ENCODE measurements around the gene HLX. TPM values are rescaled to one million over a fixed set of nuclear protein-coding genes. Genes with fewer than 3 reads are reported as not detected.

Gene HLX
- total and polyA plus RNA-seq, 10 donors, result 6.9 to 36.1 (median 16.3) TPM

- no peak for DNase-seq
Observed at GRCh38 chr1:220888417-220888986, 9.3 kb downstream of the HLX start.

GRCh38 chr1:220889333-220889732, 10.1 kb downstream of the HLX start:
- Histone ChIP-seq H3K4me3 (no peak overlapping the region), H3K27ac (no peak overlapping the region), H3K4me1 (peaks cover 0 to 65% (median 35%) of the 10 kb centered on the region in 6 donors), H3K36me3 (peaks cover 3 to 27% (median 16%) of the 10 kb centered on the region in 6 donors), H3K9me3 (peaks cover 0 to 2% (median 0%) of the 10 kb centered on the region in 8 donors), H3K27me3 (replicated peaks in 1 of 7) (peaks cover 0 to 86% (median 54%) of the 10 kb centered on the region in 7 donors)
- intact Hi-C loops (cut with DNase I; ENCODE audit: low total_unique reads), result no loop called here
- no peak for TF ChIP-seq POLR2A (IDR thresholded peaks at IDR 0.05)
- TF ChIP-seq CTCF (IDR thresholded peaks at IDR 0.05 in 8 of 11, conservative IDR thresholded peaks at IDR 0.05 in 3 of 11), result no peak
- TF ChIP-seq POLR2AphosphoS5 (IDR thresholded peaks at IDR 0.05), result no peak
- DNase-seq, result no peak
- 42 to 68% (median 54%) methylated on average over 2 of the region's 2 CpGs for WGBS, 5 donors

More at GRCh38 chr1:220888417-220888986, 9.3 kb downstream of the HLX start:
- intact Hi-C loops (cut with DNase I; ENCODE audit: low total_unique reads), result no loop called here
- Histone ChIP-seq H3K36me3 (peaks cover 8 to 36% (median 24%) of the 10 kb centered on the region in 6 donors), H3K27ac (no peak overlapping the region), H3K9me3 (no peaks in the 10 kb centered on the region), H3K27me3 (replicated peaks in 1 of 7) (peaks cover 0 to 78% (median 46%) of the 10 kb centered on the region in 7 donors), H3K4me1 (peaks cover 0 to 62% (median 27%) of the 10 kb centered on the region in 6 donors), H3K4me3 (no peak overlapping the region)
- TF ChIP-seq POLR2A (IDR thresholded peaks at IDR 0.05) (no peak), CTCF (IDR thresholded peaks at IDR 0.05 in 8 of 11, conservative IDR thresholded peaks at IDR 0.05 in 3 of 11) (no peak), POLR2AphosphoS5 (IDR thresholded peaks at IDR 0.05) (no peak)
- 63 to 84% (median 74%) methylated on average over 14 of the region's 14 CpGs for WGBS, 5 donors

- peaks cover 0 to 22% (median 11%) of the 10 kb centered on the region in 6 donors for H3K36me3 ChIP-seq
- no peak overlapping the region for H3K27ac ChIP-seq
- H3K4me3 ChIP-seq, result no peak overlapping the region
- H3K27me3 ChIP-seq (replicated peaks in 1 of 7), result peaks cover 0 to 91% (median 55%) of the 10 kb centered on the region in 7 donors
- 84 to 89% (median 88%) methylated on average over 15 of the region's 15 CpGs for WGBS, 5 donors
- DNase-seq, result no peak
- intact Hi-C loops (cut with DNase I; ENCODE audit: low total_unique reads), result no loop called here
- peaks cover 0 to 6% (median 0%) of the 10 kb centered on the region in 8 donors for H3K9me3 ChIP-seq
- peaks cover 0 to 63% (median 36%) of the 10 kb centered on the region in 6 donors for H3K4me1 ChIP-seq
- no peak for TF ChIP-seq POLR2AphosphoS5 (IDR thresholded peaks at IDR 0.05)
- TF ChIP-seq POLR2A (IDR thresholded peaks at IDR 0.05), result no peak
- TF ChIP-seq CTCF (IDR thresholded peaks at IDR 0.05 in 8 of 11, conservative IDR thresholded peaks at IDR 0.05 in 3 of 11), result no peak
Observed at GRCh38 chr1:220889848-220890287, 10.6 kb downstream of the HLX start.

GRCh38 chr1:220890602-220891001, 11.4 kb downstream of the HLX start:
- no peak for TF ChIP-seq POLR2A (IDR thresholded peaks at IDR 0.05)
- no peak for TF ChIP-seq POLR2AphosphoS5 (IDR thresholded peaks at IDR 0.05)
- TF ChIP-seq CTCF (IDR thresholded peaks at IDR 0.05 in 8 of 11, conservative IDR thresholded peaks at IDR 0.05 in 3 of 11), result no peak
- 53 to 84% (median 72%) methylated on average over 1 of the region's 1 CpG for WGBS, 5 donors
- Histone ChIP-seq H3K27me3 (replicated peaks in 1 of 7) (peaks cover 0 to 99% (median 55%) of the 10 kb centered on the region in 7 donors), H3K4me1 (peaks cover 0 to 63% (median 36%) of the 10 kb centered on the region in 6 donors), H3K4me3 (no peak overlapping the region), H3K27ac (no peak overlapping the region), H3K9me3 (peaks cover 0 to 6% (median 0%) of the 10 kb centered on the region in 8 donors), H3K36me3 (peaks cover 0 to 15% (median 4%) of the 10 kb centered on the region in 6 donors)
- intact Hi-C loops (cut with DNase I; ENCODE audit: low total_unique reads), result no loop called here
- no peak for DNase-seq
